Measurements from ENCODE around the gene MVB12A.
A peak's percentile ranks its signal among the peaks of the same experiment; 100 is the strongest.

MVB12A gene

DNA sequence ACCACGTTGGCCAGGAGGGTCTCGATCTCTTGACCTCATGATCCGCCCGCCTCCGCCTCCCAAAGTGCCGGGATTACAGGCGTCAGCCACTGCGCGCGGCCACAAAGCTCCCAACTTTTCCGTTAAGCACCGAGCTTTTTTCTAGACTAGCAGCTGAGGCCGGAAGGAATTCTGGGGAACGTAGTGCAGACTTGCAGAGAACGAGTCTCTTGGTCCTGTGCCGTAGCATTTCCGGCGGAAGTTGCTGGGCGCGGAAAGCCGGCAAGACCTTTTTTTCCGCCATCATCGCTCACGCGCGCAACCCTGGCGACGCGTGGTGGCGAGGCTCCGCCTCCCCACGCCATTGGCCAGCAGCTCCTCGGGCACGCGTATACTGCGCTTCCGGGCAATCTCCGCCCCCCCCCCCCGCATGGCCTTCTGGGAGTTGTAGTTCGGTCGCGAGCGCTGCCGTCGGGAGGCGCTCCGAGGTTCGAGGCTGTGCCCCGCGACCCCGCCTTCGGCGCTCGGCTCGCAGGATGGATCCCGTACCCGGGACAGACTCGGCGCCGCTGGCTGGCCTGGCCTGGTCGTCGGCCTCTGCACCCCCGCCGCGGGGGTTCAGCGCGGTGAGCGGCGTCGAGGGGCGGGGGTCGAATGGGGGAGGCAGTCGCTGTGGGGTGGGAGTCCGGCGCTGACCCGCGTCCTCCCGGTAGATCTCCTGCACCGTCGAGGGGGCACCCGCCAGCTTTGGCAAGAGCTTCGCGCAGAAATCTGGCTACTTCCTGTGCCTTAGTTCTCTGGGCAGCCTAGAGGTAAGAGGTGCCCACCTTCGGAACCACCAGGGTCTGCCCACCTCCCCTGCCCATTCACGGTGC is at the start of gene MVB12A:
Gene MVB12A, plus strand, starts transcription at position 427 of the 854 bp plus-strand sequence. Its CDS starts 89 bp downstream, at position 516.
- FAIRE-seq = peak; percentile 99

DNA sequence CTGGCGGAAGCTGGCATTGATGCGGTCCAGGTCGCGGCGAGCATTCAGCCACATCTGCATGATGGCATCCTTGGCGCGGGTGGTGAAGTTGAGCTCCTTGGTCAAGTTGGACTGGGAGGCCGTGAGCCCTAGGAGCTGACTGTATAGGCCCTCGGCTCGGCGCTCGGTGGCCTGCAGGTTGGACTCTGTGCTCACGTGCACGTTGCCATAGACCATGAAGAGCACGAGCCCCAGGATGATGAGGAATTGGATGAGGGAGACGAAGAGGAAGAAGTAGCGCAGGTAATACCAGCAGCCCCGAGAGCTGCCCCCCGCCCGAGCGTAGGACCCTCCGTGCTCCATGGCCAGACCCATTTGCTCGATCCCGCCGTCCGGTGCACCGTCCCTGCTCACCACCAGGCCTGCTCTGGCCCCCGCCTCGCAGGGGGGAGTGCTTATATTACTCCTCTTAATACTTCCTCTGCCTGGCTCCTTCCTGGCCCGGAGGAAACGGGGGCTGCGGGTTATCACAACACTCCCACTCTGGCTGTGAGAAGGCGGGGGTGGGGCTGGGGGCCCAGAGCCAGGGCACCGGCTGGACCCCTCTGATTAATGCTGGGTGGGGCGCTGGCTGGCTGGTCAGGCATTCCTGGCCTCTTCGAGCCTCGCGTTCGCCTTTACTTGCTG is 42.8 kb upstream of the MVB12A start, which contains the start of gene PLVAP:
Gene PLVAP, minus strand, starts transcription at position 408 of the 666 bp plus-strand sequence. Its CDS starts 54 bp downstream, at position 354.
- no peak for FAIRE-seq
- DNase-seq (ENCODE audit: extremely low spot score, insufficient read length, low read depth) = no peak

More for the DNA sequence above, at the start of gene MVB12A:
- DNase-seq (ENCODE audit: extremely low spot score, insufficient read length, low read depth) = peak; percentile 98

DNA sequence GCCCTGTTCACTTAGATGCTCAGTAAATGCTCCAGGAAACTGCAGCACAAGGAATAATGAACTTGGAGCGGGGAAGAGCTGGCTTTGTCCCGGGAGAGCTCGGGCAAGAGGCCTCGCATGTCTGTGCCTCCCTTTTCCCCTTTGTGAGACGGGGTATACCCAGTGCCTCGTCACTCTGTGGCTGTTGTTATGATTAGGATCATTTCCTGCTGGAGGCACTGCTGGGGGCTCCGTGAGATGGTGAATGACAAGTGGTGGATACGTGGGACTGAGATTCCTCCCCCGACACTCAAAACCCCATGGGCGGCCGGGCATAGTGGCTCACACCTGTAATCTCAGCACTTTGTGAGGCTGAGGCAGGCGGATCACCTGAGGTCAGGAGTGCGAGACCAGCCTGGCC is 41.6 kb upstream of the MVB12A start:
- DNase-seq (ENCODE audit: extremely low spot score, insufficient read length, low read depth) (no peak), FAIRE-seq (no peak)

DNA sequence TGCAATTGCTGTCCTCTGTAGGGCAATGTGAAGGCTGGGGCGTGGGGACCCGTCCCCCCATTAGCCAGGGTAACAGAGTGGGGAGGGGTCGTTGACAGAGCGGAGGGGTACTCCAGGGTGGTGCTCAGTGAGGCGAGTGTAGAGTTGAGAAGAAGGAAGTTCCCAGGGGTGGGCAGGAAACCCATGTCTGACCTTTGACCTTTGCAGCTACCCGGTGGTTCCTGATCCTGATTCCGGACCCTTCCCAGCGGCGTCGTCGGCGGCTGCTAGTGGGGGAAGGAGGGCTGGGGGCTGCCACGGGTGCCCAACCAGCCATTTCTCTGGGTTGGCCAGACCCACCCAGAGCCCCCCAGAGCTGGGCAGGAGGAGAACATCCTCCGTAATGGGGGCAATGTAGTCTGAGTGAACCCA is 40.6 kb upstream of the MVB12A start:
- DNase-seq (ENCODE audit: extremely low spot score, insufficient read length, low read depth) = no peak
- FAIRE-seq = no peak

DNA sequence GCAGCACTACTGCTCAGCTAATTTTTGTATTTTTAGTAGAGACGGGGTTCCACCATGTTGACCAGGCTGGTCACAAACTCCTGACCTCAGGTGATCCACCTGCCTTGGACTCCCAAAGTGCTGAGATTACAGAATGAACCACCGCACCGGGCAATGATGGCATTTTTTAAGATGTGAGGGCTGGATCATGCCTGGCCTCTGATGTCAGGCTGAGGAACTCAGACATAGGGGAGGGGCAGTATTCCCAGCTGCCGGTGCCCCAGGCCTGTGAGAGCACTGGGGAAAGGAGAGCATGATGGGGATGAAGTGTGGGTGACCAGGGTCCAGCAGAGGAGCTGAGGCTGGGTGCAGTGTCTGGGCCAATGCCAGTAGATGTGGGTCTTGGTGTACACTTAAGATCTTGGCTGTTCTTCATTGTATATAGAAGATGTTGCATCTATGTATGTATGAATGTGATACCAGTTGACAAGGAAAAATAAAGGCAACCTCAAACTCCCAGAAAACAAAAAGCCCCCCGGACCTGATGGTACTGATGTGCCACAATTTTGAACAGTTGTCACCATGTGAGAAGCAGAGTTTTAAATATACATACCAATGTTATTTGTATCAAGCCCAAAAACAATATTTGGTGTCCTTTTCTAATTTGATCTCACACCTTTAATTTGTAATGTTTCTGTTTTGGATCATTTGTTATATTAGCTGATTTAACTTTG is 39.3 kb upstream of the MVB12A start:
- FAIRE-seq (no peak), DNase-seq (ENCODE audit: extremely low spot score, insufficient read length, low read depth) (no peak)

DNA sequence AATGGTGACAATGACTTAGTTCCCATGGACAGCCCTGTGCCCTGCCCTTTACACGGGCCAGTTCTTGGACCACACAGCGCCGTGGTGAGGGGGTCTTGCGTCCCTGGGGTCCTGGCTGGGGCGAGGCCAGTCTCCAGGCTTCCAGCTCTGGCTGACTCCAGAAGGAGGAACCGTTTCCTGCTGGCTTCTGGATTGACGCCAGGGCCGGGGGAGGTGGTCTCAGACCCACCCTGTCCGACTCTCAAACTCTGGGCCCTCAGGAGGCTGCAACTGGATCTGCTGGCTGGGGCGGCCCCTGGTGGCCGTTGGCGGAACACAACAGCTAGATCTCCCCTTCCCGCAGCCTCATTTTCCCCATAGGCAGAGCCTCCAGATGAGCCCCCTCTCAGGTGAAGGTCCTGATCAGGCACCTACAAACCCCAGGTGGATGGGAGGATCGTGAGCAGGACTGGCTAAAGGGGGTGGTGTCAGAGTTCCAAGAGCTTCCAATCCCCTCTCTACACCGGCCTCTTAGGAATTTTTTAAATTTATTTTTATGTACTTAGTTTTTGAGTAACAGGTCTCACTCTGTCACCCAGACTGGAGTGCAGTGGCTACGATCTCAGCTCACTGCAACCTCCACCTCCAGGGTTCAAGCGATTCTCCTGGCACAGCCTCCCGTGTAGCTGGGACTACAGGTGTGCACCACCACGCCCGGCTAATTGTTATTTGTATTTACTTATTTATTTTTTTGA is 33.8 kb upstream of the MVB12A start:
- FAIRE-seq = no peak

DNA sequence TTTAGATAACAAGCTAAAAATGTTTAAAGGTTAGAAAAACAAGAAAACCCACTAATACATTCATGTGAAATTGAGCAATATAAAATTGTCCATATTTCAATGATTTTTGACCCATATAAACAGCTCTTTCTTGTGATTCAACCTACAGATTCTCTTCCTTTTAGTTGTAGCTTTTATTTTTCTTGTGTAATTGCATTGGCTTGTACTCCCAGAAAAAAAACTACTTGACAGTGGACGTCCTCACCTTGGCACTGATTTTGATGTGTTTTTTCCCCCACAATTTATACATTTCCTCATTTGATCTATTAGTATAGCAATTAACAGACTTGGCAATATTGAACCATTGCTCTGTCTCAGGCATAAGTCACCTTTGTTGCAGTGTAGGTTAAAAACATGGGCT is 30.6 kb upstream of the MVB12A start:
- DNase-seq (ENCODE audit: extremely low spot score, insufficient read length, low read depth) (no peak), FAIRE-seq (no peak)

More for the DNA sequence above, 33.8 kb upstream of the MVB12A start:
- DNase-seq (ENCODE audit: extremely low spot score, insufficient read length, low read depth) = no peak

DNA sequence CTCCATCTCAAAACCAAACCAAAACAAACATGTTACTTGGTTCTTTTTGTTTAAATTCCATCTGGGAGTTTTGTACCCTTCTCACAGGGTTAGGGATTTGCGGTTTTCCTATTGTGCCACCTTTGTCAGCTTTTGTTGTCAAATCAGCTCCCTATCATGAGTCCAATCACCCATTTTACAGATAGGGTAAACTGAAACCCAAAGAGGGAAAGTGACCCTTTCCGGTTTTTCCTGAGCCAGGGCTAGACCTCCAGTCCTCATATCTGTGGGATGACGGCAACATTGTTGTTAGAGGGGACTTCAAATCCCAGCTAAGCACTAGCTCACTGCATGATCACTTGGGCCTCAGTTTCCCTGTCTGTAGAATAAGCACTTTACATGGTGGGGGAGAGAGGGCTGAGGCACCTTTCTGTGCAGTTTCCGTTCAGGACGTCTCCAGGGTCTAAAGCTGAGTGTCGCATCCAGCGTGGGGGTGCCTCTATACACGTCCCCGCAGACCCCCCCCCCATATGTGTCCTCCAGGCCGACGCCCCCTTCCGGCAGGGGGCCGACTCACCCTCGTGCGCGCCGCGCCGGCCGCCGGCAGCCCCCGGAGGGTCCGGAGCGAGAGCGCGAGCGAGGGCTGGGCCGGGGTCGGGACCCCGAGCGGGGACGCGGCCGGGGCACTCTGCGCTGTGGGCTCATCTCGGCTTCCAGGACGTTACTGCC is 29.7 kb upstream of the MVB12A start:
- FAIRE-seq = no peak
- no peak for DNase-seq (ENCODE audit: extremely low spot score, insufficient read length, low read depth)

DNA sequence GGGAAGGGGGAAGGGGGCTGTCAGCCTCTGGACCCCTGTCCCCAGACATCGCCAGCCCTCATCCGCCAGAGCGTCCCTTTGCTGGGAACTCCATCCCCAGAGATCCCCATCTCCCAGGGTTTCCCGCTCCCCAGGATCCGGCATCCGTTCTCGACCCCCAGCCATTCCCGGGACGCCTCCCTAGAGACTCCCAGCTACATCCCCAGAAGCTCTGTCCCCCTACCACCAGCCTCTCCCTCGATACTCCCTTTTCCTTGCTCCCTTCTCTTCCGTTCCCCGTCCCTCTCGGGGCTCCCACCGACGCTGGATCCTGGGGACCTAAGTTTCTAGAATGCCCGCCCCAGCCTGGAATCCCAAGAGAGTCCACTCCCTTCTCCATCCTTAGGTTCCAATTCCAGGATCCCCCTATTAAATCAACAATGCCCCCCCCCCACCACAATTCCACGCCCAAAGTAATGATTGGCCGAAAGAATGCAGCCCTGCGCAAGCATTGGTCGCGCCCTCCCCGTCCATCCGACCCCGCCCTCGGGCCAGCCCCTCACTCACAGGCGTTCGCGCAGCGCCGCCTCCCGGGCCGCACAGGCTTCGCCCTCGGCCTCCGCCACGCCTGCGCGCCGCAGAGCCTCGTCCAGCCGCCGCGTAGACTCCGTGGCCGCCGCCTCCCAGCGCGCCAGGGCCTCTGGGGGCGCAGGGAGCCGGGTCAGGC is 29.0 kb upstream of the MVB12A start:
- DNase-seq (ENCODE audit: extremely low spot score, insufficient read length, low read depth) (peak; percentile 89), FAIRE-seq (peak; percentile 83)

DNA sequence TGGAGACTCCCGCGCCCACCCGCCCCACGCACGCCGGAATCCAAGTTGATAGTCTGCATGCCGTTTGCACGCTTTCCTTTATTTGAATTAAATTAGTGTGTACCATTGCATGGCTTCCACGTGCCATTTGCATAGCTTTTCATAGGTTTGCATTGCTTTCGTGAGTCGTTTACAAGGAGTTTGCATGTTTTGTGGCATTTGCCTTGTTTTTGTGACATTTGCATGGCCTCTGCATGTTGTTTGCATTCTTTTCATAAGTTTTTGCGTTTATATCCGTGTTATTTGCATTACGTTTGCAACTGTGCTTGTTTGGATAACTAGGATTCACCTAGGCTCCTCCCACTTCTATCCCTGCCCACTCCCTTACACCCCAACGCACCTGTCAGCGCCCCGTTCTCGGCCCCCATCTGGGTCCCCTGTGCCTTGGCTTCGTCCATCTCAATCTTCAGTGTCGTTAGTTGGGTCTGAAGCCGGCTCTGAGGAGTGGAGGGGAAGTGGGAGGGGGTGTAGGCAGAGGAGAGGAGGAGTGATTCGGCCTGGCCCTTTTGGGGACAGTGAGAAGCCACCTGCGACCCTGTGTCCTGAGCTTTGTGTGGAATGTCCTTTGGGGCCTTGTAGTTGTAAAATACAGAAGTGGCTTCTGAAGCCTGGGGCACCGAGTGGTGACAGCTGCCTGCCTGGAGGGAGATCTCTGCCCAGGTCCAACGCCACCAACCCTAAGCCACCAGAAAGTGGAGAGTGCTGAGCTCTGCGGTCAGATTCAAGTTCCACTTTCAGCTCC is 28.3 kb upstream of the MVB12A start:
- peak; percentile 21 for FAIRE-seq
- no peak for DNase-seq (ENCODE audit: extremely low spot score, insufficient read length, low read depth)

DNA sequence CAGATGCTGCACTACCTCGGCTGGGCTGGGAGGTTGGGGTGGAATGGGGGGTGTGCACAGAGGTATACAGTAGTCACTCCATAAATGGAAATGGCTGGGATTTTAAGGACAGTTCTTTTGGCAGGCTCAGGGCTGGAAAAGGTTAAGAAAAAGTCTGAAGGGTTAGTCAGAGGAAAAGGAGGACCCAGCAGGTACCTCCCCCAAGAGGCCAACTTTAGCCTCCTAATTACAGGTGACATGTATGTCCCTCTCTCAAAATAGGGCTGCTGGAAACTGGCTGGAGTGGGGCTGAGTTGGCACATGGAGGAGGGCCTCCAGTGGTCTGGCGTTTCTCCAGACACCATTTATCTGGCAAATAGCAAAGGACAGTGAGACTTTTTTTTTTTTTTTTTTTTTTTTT is 26.8 kb upstream of the MVB12A start:
- FAIRE-seq (no peak), DNase-seq (ENCODE audit: extremely low spot score, insufficient read length, low read depth) (no peak)

DNA sequence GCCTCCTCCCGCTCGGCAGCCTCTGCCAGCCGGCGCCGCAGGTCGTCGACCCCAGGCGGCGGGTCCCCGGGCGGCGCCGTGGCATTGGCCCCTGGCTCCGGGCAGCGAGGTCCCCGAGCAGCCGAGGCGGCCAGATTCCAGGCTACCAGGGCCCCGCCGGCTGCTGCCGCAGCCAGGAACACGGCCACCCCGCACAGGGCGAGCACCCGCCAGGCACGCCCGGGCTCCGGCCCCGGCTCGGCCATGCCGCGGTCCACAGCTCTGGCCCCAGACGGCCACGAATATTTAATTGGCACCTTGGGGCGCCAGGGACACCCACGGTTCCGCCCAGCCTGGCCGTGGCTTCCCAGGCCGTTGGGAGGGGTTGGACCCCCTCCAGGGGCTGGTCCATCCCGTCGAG is 25.9 kb upstream of the MVB12A start, which contains the start of gene CCDC194:
Gene CCDC194, minus strand, starts transcription at position 283 of the 400 bp plus-strand sequence. Its CDS starts 38 bp downstream, at position 245.
- no peak for DNase-seq (ENCODE audit: extremely low spot score, insufficient read length, low read depth)
- no peak for FAIRE-seq

DNA sequence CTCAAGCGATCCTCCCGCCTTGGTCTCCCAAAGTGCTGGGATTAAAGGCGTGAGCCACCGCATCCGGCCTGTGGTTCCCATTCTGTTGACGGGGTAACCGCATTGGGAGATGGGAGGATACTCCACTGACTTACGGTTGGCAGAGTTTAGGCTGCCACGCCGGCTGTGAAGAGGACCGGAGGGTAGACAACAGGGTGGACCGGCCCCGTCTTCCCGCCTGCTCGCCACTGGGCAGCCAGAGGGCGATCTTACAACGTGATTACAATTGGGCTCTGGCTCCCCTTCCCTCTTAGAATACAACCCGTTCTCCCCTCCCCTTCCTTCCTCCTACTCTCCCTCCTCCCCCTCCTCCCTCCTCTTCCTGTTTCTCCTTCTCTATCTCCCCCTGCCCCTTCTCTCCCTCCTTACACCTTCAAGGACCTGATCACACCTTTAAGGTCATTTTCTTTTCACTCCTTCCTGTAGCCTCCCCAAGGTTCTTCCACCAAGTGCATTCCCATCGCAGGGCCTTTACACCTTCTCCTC is 24.9 kb upstream of the MVB12A start:
- no peak for DNase-seq (ENCODE audit: extremely low spot score, insufficient read length, low read depth)
- peak; percentile 50 for FAIRE-seq

DNA sequence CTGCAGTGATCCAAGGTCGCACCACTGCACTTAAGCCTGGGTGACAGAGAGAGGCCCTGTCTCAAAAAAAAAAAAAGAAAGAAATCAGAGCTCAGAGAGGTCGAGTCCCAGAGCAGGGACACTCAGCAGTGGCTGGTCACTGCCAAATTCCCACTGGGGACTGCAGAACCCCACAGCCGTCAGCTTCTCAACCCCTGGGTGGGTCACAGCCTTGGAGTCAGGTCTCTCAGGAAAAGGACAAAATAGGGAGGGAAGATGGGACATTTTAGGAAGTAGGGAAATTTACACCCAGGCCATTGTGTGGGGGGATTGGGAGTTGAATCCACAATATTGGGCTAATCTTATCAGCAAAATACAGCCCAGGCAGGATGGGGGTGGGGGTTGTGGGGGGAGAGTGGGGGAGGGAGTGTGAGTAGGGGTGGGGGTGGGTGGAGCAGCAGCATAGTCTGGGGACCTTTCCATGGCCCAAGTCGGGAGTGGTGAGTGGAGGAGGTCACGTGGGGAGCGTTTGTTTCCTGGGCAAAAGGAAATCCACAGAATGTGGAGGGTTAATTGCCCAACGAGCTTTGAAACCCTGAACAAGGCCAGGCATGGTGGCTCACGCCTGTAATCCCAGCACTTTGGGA is 20.8 kb upstream of the MVB12A start:
- DNase-seq (ENCODE audit: extremely low spot score, insufficient read length, low read depth) = no peak
- no peak for FAIRE-seq

DNA sequence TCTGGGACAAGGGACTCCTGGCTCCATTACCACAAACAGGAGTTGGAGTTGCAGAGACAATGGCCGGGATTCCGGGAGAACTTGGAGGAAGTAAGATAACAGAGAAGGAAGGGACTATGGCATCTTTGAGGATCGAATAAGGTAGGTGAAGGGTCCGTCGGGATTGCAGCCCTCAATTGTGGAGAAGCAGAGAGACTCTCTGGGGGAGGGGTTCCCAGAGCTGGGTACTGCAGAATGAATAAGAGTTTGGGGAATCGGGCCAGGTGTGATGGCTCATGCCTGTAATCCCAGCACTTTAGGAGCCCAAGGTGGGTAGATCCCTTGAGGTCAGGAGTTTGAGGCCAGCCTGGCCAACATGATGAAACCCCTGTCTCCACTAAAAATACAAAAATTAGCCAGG is 18.2 kb upstream of the MVB12A start:
- FAIRE-seq (no peak), DNase-seq (ENCODE audit: extremely low spot score, insufficient read length, low read depth) (no peak)

DNA sequence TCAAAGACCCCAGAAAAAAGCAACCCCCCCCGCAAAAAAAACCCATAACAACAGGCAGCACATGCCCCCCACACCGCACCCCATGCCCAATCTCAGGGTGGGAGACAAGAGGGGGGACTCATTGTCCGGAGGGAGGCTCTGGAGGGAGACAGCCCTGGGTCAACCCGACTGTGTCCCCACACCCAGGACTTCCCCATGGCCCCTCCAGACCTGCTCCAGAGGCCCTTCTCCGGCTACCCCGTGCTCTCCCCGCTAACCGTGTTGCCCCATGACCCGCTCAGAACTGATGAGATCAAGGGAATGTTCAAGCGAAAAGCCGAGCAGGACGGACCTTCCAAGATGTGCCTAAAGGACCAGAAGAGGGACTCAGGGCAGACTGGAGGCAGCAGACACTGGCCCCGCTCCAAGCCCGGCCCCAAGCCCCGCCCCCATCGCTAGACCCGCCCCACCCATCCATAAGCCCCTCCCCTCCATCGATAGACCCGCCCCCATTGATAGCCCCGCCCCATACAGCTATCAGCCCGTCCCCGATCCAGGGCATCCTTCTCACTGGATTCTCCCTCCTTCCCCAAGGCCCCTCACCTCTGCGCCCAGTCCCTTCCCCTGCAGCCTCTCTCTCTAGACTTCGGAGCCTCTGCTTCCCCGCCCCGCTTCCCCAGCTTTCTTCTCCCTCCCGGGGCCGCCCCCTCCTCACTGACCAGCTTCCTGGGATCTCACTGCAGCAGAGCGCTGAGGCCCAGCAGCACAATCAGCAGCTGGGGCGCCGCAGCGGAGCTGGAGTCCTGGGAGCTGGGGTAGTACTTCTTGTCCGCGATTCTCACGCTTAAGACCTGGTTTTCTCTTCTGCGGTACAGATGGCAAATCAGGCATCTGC is 16.6 kb upstream of the MVB12A start:
- no peak for FAIRE-seq
- DNase-seq (ENCODE audit: extremely low spot score, insufficient read length, low read depth) = no peak
